ENCODE measurements around the gene ST8SIA6.
"Not testable (repeated sequence)": the region's sequence is repeated elsewhere in the genome, so short reads cannot be mapped to it uniquely, and the experiment has no call there.

The ST8SIA6 gene

GRCh38 chr10:17344206-17344605 lies 110.2 kb downstream of the ST8SIA6 start:
- peak; percentile 9 for DNase-seq (ENCODE audit: low read depth)

- DNase-seq (ENCODE audit: low read depth), result no peak
Measured at GRCh38 chr10:17343118-17343517, 111.3 kb downstream of the ST8SIA6 start.

GRCh38 chr10:17340144-17340829 lies 114.1 kb downstream of the ST8SIA6 start:
- DNase-seq (ENCODE audit: low read depth), result no peak

GRCh38 chr10:17335065-17335464 lies 119.3 kb downstream of the ST8SIA6 start:
- peak; percentile 77 for DNase-seq (ENCODE audit: low read depth)

GRCh38 chr10:17330501-17330900 lies 123.9 kb downstream of the ST8SIA6 start:
- DNase-seq (ENCODE audit: low read depth), result no peak

- DNase-seq (ENCODE audit: low read depth), result no peak
Measured at GRCh38 chr10:17326377-17326776, 128.0 kb downstream of the ST8SIA6 start.

GRCh38 chr10:17321957-17322356 lies 132.4 kb downstream of the ST8SIA6 start:
- not testable (repeated sequence) for DNase-seq (ENCODE audit: low read depth)

- no peak for DNase-seq (ENCODE audit: low read depth)
Measured at GRCh38 chr10:17316488-17317170, 137.8 kb downstream of the ST8SIA6 start.

- DNase-seq (ENCODE audit: low read depth), result no peak
Measured at GRCh38 chr10:17309435-17309834, 145.0 kb downstream of the ST8SIA6 start.

- DNase-seq (ENCODE audit: low read depth), result no peak
Measured at GRCh38 chr10:17307123-17307522, 147.3 kb downstream of the ST8SIA6 start.

GRCh38 chr10:17292375-17292774 lies 162.0 kb downstream of the ST8SIA6 start:
- DNase-seq (ENCODE audit: low read depth), result no peak

GRCh38 chr10:17290226-17290625 lies 164.2 kb downstream of the ST8SIA6 start:
- peak; percentile 21 for DNase-seq (ENCODE audit: low read depth)

- DNase-seq (ENCODE audit: low read depth), result no peak
Measured at GRCh38 chr10:17289763-17290162, 164.6 kb downstream of the ST8SIA6 start.

GRCh38 chr10:17286562-17287550 lies 167.5 kb downstream of the ST8SIA6 start:
- no peak for DNase-seq (ENCODE audit: low read depth)

- no peak for DNase-seq (ENCODE audit: low read depth)
Measured at GRCh38 chr10:17282311-17282710, 172.1 kb downstream of the ST8SIA6 start.

GRCh38 chr10:17278607-17279240 lies 175.7 kb downstream of the ST8SIA6 start:
- no peak for DNase-seq (ENCODE audit: low read depth)

GRCh38 chr10:17276756-17277424 lies 177.5 kb downstream of the ST8SIA6 start:
- no peak for DNase-seq (ENCODE audit: low read depth)

GRCh38 chr10:17273403-17273802 lies 181.0 kb downstream of the ST8SIA6 start:
- peak; percentile 52 for DNase-seq (ENCODE audit: low read depth)

- DNase-seq (ENCODE audit: low read depth), result no peak
Measured at GRCh38 chr10:17272648-17273047, 181.7 kb downstream of the ST8SIA6 start.
